Measurements from ENCODE around the gene ZC3H6. TPM values are rescaled to one million over a fixed set of nuclear protein-coding genes. Genes with fewer than 3 reads are reported as not detected.
"Not testable (repeated sequence)": the region's sequence is repeated elsewhere in the genome, so short reads cannot be mapped to it uniquely, and the experiment has no call there.

Gene ZC3H6
- polyA plus RNA-seq, 4 donors, result 8.2 to 9.7 (median 8.8) TPM

- DNase-seq (ENCODE audit: low read depth in 4 of 4, low spot score in 3 of 4), result peak; percentile 51 to 80 (median 78)
Measured at GRCh38 chr2:112275887-112276773, 733 bp downstream of the ZC3H6 start.

GRCh38 chr2:112276954-112277353 is 1.6 kb downstream of the ZC3H6 start:
- DNase-seq (ENCODE audit: low read depth in 4 of 4, low spot score in 3 of 4), result no peak

GRCh38 chr2:112277596-112278220 is 2.3 kb downstream of the ZC3H6 start:
- no peak for DNase-seq (ENCODE audit: low read depth in 4 of 4, low spot score in 3 of 4)

GRCh38 chr2:112282066-112282465 is 6.7 kb downstream of the ZC3H6 start:
- not testable (repeated sequence) for DNase-seq (ENCODE audit: low read depth in 4 of 4, low spot score in 3 of 4)

- DNase-seq (ENCODE audit: low read depth in 4 of 4, low spot score in 3 of 4), result not testable (repeated sequence)
Measured at GRCh38 chr2:112283535-112283934, 8.1 kb downstream of the ZC3H6 start.

- no peak for DNase-seq (ENCODE audit: low read depth in 4 of 4, low spot score in 3 of 4)
Measured at GRCh38 chr2:112290088-112290487, 14.7 kb downstream of the ZC3H6 start.

- DNase-seq (ENCODE audit: low read depth in 4 of 4, low spot score in 3 of 4), result no peak
Measured at GRCh38 chr2:112290648-112291047, 15.3 kb downstream of the ZC3H6 start.

GRCh38 chr2:112293636-112294401 is 18.4 kb downstream of the ZC3H6 start:
- no peak for DNase-seq (ENCODE audit: low read depth in 4 of 4, low spot score in 3 of 4)

DNA sequence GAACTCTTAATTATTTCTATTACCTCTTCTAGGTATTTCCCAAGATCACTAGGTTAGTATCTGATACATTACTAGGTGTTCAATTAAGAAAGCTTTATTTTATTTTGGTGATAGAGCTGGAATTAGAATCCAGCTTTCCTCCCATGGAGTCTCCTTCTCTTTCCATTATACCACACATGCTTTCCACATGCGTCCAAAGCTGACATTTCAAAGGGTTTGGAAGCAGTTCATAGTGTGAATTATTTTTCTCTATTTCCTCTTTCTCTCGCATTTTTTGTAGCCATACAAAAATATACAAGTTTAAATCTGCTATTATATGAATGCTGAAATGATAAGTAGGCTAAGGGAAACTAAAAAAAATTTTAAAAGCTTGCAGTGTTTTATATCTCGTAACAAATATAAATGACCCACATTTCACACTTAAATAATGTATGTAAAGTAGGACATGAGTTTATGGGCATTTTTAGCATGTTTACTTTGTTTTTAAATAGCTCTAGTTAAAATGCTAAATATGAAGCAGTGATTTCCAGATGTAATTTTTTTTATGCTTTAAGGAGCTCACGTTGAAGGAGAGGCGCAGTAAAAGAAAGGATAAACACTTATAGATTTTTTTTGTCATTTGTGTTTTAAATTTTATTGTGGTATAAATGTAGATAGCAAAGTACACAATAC is 20.1 kb downstream of the ZC3H6 start:
- DNase-seq (ENCODE audit: low read depth in 4 of 4, low spot score in 3 of 4), result no peak

DNA sequence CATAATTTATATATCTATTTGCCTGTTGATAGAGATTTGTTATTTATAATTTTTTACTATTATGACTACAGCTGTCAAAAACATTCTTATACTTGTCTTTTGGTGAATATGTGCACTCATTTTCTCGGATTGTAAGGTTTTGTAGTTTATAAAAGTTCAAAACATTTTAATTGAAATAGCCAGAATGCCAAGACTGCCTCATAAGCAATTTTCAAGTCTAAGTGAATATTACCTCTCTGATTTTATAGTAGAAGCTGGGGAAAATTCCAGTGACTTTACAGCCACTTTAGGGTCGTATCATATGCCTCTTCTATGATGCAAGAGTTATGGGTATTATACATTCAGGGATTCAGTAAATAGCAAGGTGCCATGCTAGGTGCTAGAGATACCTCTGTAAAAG is 21.0 kb downstream of the ZC3H6 start:
- no peak for DNase-seq (ENCODE audit: low read depth in 4 of 4, low spot score in 3 of 4)

DNA sequence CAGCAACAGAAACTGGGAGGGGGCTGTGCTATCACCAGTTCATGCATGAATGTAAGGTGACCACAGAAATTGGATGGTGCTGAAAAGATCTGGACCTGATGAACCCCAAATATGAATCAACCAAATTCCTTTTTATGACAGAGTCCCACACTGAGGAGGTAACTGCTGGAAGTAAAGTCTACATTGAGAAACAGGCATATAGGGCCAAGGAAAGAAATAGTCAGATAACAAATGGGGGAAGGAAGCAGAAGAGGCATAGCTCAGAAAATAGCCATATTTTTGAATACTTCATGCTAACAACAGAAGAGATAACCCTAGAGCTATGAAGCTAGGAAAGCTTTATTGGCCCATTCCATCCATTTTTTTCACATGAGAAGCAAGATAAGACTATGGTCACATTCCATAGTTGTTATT is 25.8 kb downstream of the ZC3H6 start:
- no peak for DNase-seq (ENCODE audit: low read depth in 4 of 4, low spot score in 3 of 4)

GRCh38 chr2:112301973-112302372 is 26.6 kb downstream of the ZC3H6 start:
- no peak for DNase-seq (ENCODE audit: low read depth in 4 of 4, low spot score in 3 of 4)

DNA sequence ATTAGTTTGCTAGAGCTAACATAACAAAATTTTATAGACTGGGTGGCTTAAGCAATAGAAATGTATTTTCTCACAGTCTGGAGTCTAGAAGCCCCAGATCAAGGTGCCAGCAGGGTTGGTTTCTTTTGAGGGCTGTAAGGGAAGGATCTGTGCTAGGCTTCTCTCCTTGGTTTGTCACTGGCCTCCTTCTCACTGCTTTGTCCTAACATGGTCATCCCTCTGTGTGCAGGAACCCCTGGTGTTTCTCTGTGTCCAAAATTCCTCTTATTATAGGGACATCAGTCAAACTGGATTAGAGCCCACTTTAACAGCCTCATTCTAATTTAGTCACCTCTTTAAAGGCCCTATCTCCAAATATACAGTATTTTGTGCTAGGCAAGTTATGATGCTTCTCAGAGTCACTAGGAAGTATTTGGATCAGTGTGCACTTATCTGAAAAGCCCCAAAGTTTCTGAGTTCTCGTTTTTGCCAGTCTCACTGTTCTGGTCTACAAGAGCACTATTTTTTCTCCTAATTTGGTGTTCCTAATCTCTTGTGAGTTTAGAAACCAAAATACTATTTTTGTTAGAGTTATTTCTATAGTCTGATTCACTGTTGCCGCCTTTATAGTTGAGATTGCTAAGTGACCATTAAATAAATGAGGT is 29.0 kb downstream of the ZC3H6 start:
- no peak for DNase-seq (ENCODE audit: low read depth in 4 of 4, low spot score in 3 of 4)

DNA sequence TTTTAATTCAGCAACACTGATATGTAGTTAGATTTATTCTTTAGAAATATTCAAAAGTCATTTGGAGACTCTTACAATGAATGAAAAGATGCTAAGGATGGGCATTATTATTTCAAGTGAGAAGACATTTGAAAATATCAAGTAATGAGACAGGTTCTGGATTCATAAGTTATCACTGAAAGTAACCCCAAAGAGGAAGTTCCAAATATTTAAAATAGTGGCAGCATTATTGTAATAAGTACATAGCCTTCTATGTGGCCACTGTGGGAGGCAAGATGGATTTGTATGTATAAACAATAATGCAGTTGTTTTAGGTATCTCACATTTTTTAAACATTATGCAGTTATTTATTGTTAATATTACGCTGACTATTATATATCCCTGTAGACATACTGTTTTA is 29.7 kb downstream of the ZC3H6 start:
- no peak for DNase-seq (ENCODE audit: low read depth in 4 of 4, low spot score in 3 of 4)

- no peak for DNase-seq (ENCODE audit: low read depth in 4 of 4, low spot score in 3 of 4)
Measured at GRCh38 chr2:112310906-112311305, 35.5 kb downstream of the ZC3H6 start.

DNA sequence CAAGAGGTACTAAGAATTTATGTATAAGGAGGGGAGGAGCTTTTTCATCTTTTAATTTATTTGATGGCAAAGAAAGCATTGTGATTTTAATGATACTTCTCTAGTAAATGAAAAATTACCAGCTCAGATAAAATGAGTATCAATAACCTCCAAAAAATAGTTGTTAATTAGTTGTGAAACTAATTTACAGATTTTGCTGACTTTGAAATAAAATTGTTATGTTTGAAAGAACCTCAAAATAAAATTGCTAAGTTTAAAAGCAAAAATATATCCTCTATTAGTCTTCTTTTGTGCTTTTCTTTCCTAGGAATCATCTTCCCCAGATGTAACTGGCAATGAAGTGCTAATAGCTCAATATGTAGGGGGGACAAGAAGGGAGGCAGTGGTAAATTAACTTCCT is 36.5 kb downstream of the ZC3H6 start:
- DNase-seq (ENCODE audit: low read depth in 4 of 4, low spot score in 3 of 4), result no peak

DNA sequence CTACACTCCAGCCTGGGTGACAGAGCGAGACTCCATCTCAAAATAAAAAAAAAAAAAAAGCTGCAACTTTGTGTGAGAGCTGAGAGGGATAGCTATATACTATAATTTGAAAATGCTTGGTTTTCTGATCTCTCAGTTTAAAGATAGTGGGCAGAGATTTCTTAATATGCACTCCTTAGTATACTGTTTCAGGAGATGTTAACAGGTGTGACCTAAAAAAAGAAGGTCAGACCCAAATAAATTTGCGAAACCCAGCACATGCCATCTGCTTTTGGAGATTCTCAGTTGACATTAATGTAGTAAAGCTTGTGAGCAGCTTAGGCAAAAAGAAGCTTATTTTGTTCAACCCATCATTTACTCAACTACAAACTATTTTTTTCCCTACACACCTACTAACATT is 37.4 kb downstream of the ZC3H6 start:
- DNase-seq (ENCODE audit: low read depth in 4 of 4, low spot score in 3 of 4), result no peak

DNA sequence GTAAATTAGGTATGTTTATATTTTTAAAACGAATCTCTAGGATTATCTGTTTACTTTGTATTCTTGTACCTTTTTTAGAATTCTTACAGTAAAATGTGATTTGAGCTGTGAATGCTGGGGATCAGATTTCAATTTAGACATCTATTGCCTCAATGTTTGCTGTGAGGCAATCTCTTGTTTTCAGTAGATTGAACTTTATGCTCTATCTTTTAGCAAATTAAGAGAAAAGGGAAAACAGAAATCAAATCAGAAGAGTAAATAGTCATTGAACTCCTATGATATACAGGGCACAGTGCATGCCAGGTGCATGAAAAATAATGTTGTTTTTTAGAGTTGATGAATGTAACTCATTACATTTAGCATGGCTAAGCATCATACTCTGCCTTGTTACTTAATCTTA is 39.5 kb downstream of the ZC3H6 start:
- no peak for DNase-seq (ENCODE audit: low read depth in 4 of 4, low spot score in 3 of 4)

DNA sequence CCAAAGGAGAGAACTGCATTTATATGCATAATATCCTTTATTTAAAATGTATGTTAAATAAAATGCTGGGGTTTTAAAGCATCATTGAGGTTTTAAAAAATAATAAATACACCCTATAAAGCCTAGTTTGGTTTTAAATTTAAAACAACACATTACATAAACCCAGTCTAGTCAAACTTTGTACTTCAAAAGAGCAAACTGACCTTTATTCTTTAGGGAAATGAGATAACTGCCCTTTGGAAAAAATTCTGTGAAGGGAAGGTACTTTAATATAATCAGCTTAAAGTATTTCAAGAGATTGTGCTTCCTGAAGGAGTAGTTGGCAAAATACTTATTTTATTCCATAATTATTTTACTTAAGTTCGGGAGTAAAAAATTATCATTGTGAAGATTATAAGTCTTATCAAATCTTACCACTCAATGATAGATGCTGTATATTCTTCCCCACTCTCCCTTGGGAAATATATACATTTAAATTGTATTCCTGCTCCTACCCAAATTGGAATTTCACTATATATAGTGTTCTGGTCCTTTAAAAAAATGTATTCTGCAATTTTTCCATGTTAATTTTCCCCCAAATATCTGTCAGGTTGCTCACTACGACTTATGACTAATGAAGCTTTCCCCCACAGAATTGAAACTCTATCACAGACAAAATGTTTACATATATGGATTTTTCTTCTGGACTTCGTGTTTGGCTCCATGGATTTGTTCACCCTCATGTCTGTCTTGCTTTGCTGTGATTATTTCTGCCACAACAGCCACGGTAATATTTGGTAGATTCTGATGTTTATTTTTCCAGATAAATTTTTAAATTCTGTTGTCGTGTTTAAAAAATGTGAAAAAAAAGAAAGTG is 42.1 kb downstream of the ZC3H6 start:
- no peak for DNase-seq (ENCODE audit: low read depth in 4 of 4, low spot score in 3 of 4)
